Measurements from ENCODE around the gene TAB2.

TAB2 gene

DNA sequence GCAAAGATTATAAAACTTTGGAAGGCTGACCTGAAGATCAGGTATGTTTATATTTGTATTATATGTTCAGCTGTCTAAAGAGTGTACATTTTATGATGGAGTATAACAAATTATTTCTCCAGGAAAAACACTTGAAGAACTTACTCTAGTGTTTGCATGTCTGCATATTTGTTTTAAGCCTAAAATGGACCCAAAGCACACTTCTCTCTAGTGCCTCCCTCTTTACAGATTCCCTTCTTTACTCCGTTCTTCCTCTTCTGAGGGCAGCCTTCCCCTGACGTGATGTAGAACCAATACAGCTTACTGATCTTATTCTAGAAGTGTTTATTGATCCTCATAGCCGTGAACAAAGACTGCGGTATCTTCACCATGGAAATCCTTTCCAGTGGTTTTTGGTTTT is 96.5 kb downstream of the TAB2 start:
- H3K4me3 ChIP-seq (replicated peaks; ENCODE audit: low read depth, low read length), result no peak overlapping the region
- no peak for DNase-seq (ENCODE audit: extremely low read depth, low read depth)
- TF ChIP-seq, protein P1, sequence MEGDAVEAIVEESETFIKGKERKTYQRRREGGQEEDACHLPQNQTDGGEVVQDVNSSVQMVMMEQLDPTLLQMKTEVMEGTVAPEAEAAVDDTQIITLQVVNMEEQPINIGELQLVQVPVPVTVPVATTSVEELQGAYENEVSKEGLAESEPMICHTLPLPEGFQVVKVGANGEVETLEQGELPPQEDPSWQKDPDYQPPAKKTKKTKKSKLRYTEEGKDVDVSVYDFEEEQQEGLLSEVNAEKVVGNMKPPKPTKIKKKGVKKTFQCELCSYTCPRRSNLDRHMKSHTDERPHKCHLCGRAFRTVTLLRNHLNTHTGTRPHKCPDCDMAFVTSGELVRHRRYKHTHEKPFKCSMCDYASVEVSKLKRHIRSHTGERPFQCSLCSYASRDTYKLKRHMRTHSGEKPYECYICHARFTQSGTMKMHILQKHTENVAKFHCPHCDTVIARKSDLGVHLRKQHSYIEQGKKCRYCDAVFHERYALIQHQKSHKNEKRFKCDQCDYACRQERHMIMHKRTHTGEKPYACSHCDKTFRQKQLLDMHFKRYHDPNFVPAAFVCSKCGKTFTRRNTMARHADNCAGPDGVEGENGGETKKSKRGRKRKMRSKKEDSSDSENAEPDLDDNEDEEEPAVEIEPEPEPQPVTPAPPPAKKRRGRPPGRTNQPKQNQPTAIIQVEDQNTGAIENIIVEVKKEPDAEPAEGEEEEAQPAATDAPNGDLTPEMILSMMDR (IDR thresholded peaks at IDR 0.05; ENCODE audit: low read depth, low read length, missing control alignments), result no peak

DNA sequence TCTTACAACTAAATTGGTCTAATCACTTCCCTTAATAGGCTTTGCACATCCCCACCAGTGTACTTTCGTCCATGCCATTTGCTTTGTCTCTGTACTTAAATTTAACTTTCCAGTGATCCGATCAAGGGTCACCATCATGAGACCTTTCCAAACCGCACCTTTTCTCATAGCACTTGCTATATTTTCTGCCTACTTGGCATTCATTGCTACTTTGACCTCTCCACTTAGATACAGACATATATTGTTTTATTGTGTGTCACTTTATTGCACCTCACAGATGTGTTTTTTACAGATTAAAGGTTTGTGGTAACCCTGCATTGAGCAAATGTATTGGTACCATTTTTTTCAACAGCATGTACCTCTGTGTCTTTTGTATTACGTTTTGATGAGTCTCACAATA is 97.3 kb downstream of the TAB2 start:
- DNase-seq (ENCODE audit: extremely low read depth, low read depth), result no peak
- TF ChIP-seq, protein P1 (IDR thresholded peaks at IDR 0.05; ENCODE audit: low read depth, low read length, missing control alignments), result no peak
- no peak overlapping the region for H3K4me3 ChIP-seq (replicated peaks; ENCODE audit: low read depth, low read length)

DNA sequence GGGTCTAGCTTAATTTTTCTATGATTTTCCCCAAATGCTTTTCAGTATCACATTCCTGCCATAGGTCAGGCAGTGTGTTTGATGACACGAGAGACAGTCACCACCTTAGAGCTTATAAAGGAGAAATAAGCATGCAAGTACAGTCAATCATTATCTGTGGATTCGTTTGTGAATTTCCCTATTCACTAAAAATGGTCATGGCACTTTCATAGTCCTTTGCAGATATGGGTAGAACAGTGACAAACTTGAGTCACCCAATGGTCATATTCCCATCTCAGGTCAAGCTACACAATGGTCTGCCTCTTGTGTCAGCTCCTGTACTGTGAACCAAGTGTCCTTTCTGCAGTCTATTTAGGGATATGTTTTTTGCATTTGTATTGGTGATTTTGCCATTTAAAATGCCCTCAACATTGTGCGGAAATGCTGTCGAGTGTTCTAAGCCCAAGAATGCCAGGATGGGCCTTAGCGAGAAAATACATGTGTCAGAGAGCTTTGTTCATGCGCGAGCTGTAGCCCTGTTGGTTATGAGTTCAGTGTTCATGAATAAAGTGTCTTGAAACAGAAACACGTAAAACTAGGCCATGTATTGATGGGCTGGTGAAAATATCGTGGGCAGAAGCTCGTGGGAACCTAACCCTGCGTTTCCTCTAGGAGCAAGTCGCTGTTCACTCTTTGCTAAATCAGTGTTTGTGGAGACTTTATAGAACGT is 102.3 kb downstream of the TAB2 start:
- H3K4me3 ChIP-seq (replicated peaks; ENCODE audit: low read depth, low read length), result no peak overlapping the region
- TF ChIP-seq, protein P1 (IDR thresholded peaks at IDR 0.05; ENCODE audit: low read depth, low read length, missing control alignments), result no peak
- no peak for DNase-seq (ENCODE audit: extremely low read depth, low read depth)

DNA sequence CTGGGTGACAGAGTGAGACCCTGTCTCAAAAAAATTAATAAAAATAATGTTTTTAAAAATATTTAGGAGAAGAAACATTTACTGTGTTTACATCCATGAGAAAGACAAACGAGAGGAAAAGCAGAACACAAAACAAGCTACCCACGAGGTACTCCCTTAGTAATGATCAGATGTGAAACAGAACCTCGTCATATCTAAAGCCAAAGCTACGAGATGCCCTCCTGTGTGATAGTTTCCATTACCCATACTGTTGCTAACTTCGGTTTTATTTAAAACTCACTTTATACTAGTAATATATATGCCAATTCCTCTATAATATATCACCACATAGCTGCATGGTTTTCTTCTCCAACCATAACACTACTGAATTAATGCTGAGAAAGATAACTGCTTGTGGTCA is 103.6 kb downstream of the TAB2 start:
- TF ChIP-seq, protein P1 (IDR thresholded peaks at IDR 0.05; ENCODE audit: low read depth, low read length, missing control alignments), result no peak
- DNase-seq (ENCODE audit: extremely low read depth, low read depth), result no peak
- no peak overlapping the region for H3K4me3 ChIP-seq (replicated peaks; ENCODE audit: low read depth, low read length)

DNA sequence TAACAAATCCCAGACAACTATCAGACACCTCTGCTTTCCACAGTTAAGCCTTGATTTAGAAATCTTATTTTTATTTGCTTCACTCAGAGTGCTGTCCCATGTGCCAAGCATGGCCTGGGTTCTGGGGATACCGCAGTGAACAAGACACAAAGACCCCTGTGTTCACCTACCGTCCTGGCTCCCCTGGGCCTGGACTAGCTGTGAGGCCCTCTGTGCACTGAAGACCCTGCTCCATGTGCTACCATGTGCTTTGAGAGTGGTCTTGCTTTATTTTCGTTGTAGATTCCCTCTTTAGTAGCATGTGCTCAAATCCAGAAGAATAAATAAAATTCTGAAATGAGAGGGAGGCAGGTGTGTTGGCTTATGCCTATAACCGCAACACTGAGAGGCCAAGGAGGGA is 105.1 kb downstream of the TAB2 start:
- H3K4me3 ChIP-seq (replicated peaks; ENCODE audit: low read depth, low read length), result no peak overlapping the region
- TF ChIP-seq, protein P1 (IDR thresholded peaks at IDR 0.05; ENCODE audit: low read depth, low read length, missing control alignments), result no peak

DNA sequence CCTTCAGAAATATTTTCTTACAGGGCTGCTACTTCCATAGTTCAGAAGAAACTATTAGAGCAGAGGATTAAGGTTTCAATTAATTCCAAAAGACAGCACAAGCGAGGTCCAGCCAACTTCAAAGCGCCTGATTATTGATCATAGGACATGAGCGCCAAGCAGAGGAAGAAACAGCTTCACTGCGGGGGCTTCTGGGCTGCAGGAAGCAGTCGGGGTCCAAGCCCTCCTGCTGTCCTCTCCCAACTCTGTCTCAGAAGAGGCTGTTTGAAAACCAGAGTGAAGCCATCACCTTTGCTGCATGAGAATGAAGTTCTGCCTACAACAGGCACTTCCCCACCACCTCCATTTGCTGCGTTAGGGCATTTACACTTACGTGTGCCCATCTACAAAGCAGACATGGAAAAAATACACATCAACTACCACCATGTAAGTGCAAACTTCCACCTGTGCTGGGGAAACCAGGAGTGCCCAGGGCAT is 106.5 kb downstream of the TAB2 start:
- TF ChIP-seq, protein P1 (IDR thresholded peaks at IDR 0.05; ENCODE audit: low read depth, low read length, missing control alignments), result no peak
- H3K4me3 ChIP-seq (replicated peaks; ENCODE audit: low read depth, low read length), result no peak overlapping the region
- DNase-seq (ENCODE audit: extremely low read depth, low read depth), result no peak

More for the DNA sequence above, 105.1 kb downstream of the TAB2 start:
- DNase-seq (ENCODE audit: extremely low read depth, low read depth), result no peak

DNA sequence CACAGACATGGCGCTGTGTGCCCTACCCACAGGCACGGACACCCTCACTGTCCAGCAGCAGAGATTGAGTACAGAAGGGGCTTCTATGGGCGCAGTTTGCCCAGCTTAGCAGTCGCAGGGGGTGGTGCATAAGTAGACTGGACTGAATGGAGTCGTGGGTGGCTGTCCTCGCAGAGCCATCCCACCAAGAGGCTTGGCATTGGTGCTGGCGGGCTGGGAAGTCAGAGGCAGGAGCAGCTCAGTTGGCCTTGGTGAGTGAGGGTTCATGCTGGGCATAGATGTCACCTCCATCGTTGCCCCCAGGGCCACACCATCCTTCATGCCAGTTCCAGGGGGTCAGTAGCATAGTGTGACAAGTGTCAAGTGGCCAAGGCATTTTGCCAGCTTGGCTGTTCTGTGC is 107.7 kb downstream of the TAB2 start:
- TF ChIP-seq, protein P1 (IDR thresholded peaks at IDR 0.05; ENCODE audit: low read depth, low read length, missing control alignments), result no peak
- no peak for DNase-seq (ENCODE audit: extremely low read depth, low read depth)
- no peak overlapping the region for H3K4me3 ChIP-seq (replicated peaks; ENCODE audit: low read depth, low read length)
